Neural cell (in vitro differentiated cells): Measurements from ENCODE around the gene ADGRL3.

Experiments used
- EP300 ChIP-seq: fragments of 450-650 bp; conservative IDR thresholded peaks from 2 replicates; pipeline ENCODE4 v1.6.1; 2014; ENCODE audit warnings: antibody characterized with exemption, mild to moderate bottlenecking, moderate library complexity; ENCODE audit not compliant: poor library complexity, severe bottlenecking
- EZH2 ChIP-seq: fragments of 200-600, 300-800 bp; shearing (Covaris generic), sonication (generic); IDR thresholded peaks from 2 replicates; pipeline ENCODE4 v1.6.1; 2014; ENCODE audit warnings: antibody characterized with exemption, low read length, borderline replicate concordance, mild to moderate bottlenecking; ENCODE audit not compliant: insufficient read depth, poor library complexity, severe bottlenecking
- MXI1 ChIP-seq: fragments of 450-650 bp; conservative IDR thresholded peaks from 2 replicates; pipeline ENCODE4 v1.6.1; 2014; ENCODE audit warnings: antibody characterized with exemption, mild to moderate bottlenecking; ENCODE audit not compliant: poor library complexity, severe bottlenecking
- POLR2AphosphoS5 ChIP-seq: IDR thresholded peaks from 2 replicates; pipeline ENCODE4 v1.6.1; 2012
- RAD21 ChIP-seq: fragments of 450-650 bp; conservative IDR thresholded peaks from 2 replicates; pipeline ENCODE4 v1.6.1; 2014; ENCODE audit warnings: antibody characterized with exemption, mild to moderate bottlenecking, moderate library complexity
- SMC3 ChIP-seq: fragments of 450-650 bp; conservative IDR thresholded peaks from 2 replicates; pipeline ENCODE4 v1.6.1; 2014; ENCODE audit warnings: antibody characterized with exemption, mild to moderate bottlenecking, moderate library complexity; ENCODE audit not compliant: poor library complexity
- TAF1 ChIP-seq: IDR thresholded peaks from 2 replicates; pipeline ENCODE4 v1.6.1; 2012; ENCODE audit warnings: low read depth
- TF ChIP-seq, protein P1 (sequence below): fragments of 450-650 bp; IDR thresholded peaks from 2 replicates; pipeline ENCODE4 v1.5.1; 2014; ENCODE audit warnings: antibody characterized with exemption, mild to moderate bottlenecking, moderate library complexity; ENCODE audit not compliant: poor library complexity, severe bottlenecking
- TF ChIP-seq, protein P2 (sequence below): IDR thresholded peaks from 2 replicates; pipeline ENCODE4 v1.6.1; 2012; ENCODE audit warnings: borderline replicate concordance

DNA sequence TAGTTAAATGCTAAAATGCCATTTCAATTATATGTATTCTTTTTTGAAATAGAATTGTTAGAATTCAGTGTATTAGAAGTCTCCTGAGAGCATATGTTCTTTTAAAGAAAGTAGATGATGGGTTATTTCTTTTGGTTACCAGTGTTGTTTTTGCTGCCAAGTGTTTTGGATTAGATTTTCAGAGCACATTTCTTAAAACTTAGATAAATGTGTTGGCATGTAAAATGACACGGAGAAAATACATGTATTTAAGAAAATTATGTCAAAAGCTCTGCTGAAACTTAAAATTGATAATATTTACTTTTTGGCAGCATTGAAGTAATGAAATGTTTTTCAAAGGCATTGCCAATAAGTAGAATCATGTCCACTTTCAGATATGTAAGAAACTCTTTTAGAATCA is 379.7 kb downstream of the ADGRL3 start:
- TF ChIP-seq, protein P1, sequence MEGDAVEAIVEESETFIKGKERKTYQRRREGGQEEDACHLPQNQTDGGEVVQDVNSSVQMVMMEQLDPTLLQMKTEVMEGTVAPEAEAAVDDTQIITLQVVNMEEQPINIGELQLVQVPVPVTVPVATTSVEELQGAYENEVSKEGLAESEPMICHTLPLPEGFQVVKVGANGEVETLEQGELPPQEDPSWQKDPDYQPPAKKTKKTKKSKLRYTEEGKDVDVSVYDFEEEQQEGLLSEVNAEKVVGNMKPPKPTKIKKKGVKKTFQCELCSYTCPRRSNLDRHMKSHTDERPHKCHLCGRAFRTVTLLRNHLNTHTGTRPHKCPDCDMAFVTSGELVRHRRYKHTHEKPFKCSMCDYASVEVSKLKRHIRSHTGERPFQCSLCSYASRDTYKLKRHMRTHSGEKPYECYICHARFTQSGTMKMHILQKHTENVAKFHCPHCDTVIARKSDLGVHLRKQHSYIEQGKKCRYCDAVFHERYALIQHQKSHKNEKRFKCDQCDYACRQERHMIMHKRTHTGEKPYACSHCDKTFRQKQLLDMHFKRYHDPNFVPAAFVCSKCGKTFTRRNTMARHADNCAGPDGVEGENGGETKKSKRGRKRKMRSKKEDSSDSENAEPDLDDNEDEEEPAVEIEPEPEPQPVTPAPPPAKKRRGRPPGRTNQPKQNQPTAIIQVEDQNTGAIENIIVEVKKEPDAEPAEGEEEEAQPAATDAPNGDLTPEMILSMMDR = no peak
- no peak for TF ChIP-seq MXI1
- no peak for TF ChIP-seq EZH2
- TF ChIP-seq, protein P2, sequence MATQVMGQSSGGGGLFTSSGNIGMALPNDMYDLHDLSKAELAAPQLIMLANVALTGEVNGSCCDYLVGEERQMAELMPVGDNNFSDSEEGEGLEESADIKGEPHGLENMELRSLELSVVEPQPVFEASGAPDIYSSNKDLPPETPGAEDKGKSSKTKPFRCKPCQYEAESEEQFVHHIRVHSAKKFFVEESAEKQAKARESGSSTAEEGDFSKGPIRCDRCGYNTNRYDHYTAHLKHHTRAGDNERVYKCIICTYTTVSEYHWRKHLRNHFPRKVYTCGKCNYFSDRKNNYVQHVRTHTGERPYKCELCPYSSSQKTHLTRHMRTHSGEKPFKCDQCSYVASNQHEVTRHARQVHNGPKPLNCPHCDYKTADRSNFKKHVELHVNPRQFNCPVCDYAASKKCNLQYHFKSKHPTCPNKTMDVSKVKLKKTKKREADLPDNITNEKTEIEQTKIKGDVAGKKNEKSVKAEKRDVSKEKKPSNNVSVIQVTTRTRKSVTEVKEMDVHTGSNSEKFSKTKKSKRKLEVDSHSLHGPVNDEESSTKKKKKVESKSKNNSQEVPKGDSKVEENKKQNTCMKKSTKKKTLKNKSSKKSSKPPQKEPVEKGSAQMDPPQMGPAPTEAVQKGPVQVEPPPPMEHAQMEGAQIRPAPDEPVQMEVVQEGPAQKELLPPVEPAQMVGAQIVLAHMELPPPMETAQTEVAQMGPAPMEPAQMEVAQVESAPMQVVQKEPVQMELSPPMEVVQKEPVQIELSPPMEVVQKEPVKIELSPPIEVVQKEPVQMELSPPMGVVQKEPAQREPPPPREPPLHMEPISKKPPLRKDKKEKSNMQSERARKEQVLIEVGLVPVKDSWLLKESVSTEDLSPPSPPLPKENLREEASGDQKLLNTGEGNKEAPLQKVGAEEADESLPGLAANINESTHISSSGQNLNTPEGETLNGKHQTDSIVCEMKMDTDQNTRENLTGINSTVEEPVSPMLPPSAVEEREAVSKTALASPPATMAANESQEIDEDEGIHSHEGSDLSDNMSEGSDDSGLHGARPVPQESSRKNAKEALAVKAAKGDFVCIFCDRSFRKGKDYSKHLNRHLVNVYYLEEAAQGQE = no peak
- TF ChIP-seq RAD21 = no peak
- TF ChIP-seq TAF1 = no peak
- TF ChIP-seq POLR2AphosphoS5 = no peak
- no peak for TF ChIP-seq SMC3
- no peak for TF ChIP-seq EP300
